HL-60 (cell line): ENCODE results near the gene RCC2.
A peak's percentile ranks its signal among the peaks of the same experiment; 100 is the strongest.

Experiments used
- DNase-seq, 2 experiments: peaks; one replicate each; pipeline ENCODE4 v3.0.0-alpha.2; 2010 to 2020; ENCODE audit warnings: low read depth in 1 of 2, low spot score in 1 of 2
- H3K27ac ChIP-seq: fragments of 250-450 bp; sonication (Bioruptor Pico); replicated peaks from 2 replicates; pipeline ENCODE4 v1.5.1; 2020; ENCODE audit warnings: mild to moderate bottlenecking, moderate library complexity
- H3K27me3 ChIP-seq: fragments of 250-450 bp; sonication (Bioruptor Pico); 2 replicates; pipeline ENCODE4 v1.5.1; 2021; ENCODE audit warnings: mild to moderate bottlenecking, moderate library complexity; ENCODE audit not compliant: insufficient read depth, poor library complexity, severe bottlenecking
- H3K4me3 ChIP-seq: replicated peaks from 2 replicates; pipeline ENCODE4 v1.5.1; 2011; ENCODE audit warnings: mild to moderate bottlenecking, control low read depth, low read length; ENCODE audit not compliant: insufficient read depth
- GABPA ChIP-seq: IDR thresholded peaks from 2 replicates; pipeline ENCODE4 v1.6.1; 2012; ENCODE audit warnings: low read depth
- POLR2AphosphoS5 ChIP-seq: IDR thresholded peaks from 2 replicates; pipeline ENCODE4 v1.6.1; 2012; ENCODE audit warnings: low read depth
- SPI1 ChIP-seq: IDR thresholded peaks from 2 replicates; pipeline ENCODE4 v1.6.1; 2012; ENCODE audit warnings: low read depth, mild to moderate bottlenecking, borderline replicate concordance
- TF ChIP-seq, protein P1 (sequence below): IDR thresholded peaks from 2 replicates; pipeline ENCODE4 v1.6.1; 2012; ENCODE audit warnings: low read depth; ENCODE audit not compliant: insufficient replicate concordance
- TF ChIP-seq, protein P2 (sequence below): IDR thresholded peaks from one replicate; pipeline ENCODE4 v1.5.1; 2011; ENCODE audit warnings: low read length, control low read depth, inconsistent platforms; ENCODE audit not compliant: insufficient read depth

RCC2 gene

DNA sequence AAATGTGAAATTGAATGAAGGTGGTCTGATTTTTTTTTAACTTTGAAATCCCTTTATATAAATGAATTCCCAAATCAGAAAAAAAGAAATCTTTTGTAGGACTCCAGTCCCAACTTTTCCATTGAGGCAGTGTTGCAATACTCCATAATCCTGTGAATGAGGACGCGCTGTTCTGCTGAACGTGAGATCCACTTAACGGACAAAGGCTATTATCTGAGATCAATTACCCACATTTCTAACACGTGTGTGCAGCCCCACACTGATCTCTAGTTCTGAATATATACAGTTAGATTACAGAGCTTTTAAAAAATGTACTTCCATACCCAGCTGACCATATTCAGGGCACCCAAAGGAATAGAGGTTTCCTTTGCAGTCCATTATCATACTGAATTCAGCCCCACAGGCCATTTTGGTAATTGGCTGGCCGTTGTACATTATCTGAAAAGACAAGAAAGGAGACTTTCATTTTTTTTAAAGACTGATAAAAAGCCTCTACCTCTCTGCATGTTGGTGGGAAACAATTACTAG lies 19.0 kb downstream of the RCC2 start:
- no peaks in the 10 kb centered on the region for H3K27me3 ChIP-seq
- TF ChIP-seq, protein P1, sequence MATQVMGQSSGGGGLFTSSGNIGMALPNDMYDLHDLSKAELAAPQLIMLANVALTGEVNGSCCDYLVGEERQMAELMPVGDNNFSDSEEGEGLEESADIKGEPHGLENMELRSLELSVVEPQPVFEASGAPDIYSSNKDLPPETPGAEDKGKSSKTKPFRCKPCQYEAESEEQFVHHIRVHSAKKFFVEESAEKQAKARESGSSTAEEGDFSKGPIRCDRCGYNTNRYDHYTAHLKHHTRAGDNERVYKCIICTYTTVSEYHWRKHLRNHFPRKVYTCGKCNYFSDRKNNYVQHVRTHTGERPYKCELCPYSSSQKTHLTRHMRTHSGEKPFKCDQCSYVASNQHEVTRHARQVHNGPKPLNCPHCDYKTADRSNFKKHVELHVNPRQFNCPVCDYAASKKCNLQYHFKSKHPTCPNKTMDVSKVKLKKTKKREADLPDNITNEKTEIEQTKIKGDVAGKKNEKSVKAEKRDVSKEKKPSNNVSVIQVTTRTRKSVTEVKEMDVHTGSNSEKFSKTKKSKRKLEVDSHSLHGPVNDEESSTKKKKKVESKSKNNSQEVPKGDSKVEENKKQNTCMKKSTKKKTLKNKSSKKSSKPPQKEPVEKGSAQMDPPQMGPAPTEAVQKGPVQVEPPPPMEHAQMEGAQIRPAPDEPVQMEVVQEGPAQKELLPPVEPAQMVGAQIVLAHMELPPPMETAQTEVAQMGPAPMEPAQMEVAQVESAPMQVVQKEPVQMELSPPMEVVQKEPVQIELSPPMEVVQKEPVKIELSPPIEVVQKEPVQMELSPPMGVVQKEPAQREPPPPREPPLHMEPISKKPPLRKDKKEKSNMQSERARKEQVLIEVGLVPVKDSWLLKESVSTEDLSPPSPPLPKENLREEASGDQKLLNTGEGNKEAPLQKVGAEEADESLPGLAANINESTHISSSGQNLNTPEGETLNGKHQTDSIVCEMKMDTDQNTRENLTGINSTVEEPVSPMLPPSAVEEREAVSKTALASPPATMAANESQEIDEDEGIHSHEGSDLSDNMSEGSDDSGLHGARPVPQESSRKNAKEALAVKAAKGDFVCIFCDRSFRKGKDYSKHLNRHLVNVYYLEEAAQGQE: no peak
- no peak for TF ChIP-seq GABPA
- TF ChIP-seq, protein P2, sequence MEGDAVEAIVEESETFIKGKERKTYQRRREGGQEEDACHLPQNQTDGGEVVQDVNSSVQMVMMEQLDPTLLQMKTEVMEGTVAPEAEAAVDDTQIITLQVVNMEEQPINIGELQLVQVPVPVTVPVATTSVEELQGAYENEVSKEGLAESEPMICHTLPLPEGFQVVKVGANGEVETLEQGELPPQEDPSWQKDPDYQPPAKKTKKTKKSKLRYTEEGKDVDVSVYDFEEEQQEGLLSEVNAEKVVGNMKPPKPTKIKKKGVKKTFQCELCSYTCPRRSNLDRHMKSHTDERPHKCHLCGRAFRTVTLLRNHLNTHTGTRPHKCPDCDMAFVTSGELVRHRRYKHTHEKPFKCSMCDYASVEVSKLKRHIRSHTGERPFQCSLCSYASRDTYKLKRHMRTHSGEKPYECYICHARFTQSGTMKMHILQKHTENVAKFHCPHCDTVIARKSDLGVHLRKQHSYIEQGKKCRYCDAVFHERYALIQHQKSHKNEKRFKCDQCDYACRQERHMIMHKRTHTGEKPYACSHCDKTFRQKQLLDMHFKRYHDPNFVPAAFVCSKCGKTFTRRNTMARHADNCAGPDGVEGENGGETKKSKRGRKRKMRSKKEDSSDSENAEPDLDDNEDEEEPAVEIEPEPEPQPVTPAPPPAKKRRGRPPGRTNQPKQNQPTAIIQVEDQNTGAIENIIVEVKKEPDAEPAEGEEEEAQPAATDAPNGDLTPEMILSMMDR: no peak
- TF ChIP-seq SPI1: no peak
- no peak for TF ChIP-seq POLR2AphosphoS5
- no peak overlapping the region for H3K27ac ChIP-seq
- DNase-seq: no peak
- H3K4me3 ChIP-seq: no peak overlapping the region

DNA sequence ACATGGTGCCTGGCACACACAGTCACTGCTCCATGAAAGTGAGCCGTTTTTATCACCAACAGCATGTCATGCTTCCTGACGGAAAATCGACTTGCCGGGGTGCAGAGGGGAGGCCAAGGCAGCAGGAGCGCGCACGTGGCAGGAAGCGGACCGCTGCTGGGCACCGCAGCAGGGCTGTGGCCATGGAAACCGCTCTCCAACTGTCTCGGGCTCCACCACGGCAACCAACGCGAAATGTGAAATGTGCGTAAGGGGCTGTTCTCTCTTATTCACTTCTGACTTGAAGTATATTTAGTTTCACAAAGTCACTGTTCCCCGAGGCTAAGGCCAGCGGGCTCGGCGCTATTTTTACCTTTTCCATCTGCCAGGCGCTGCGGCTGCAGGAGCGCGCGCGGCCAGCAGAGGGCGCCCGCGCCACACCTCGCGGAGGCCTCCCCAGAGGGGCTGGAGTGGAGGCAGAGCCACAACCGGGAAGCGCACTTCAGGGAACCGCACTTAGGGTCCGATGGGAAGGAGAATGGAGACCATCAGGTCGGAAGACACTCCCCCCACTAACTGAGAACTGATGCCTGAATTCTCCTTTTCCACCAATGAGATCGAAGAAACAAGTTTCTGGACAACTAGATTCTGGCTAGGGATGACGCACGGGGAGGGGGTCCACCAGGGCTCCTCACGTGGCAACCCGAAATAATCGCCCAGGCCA lies 19.7 kb downstream of the RCC2 start:
- Histone ChIP-seq H3K27me3 (no peaks in the 10 kb centered on the region), H3K4me3 (no peak overlapping the region), H3K27ac (no peak overlapping the region)
- TF ChIP-seq, protein P1: no peak
- TF ChIP-seq, protein P2: peak; percentile 88
- TF ChIP-seq SPI1 (no peak), POLR2AphosphoS5 (no peak), GABPA (no peak)
- peak in 1 of 2 experiments; percentile 49 for DNase-seq

DNA sequence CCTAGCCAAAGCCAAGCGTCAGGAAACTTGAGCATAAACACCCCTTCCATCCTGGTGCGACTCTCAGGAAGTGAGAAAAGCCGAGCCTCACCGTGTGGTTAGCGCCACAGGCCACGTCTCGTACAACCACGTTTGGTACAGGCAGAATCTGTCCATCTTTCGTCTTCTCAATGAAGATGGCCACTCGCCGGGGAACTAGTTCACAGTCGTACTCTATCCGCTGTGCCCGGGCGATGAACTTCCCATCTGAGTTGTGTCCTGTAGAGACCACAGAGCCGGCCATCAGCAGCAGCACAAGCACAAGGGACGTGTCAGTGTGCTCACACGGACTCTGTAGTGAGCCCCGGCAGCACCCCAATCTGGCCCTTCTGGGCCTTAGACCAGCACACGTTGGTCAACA lies 23.1 kb downstream of the RCC2 start:
- DNase-seq: no peak
- Histone ChIP-seq H3K27ac (no peak overlapping the region), H3K27me3 (no peaks in the 10 kb centered on the region), H3K4me3 (no peak overlapping the region)
- 0 out of 2 replicates have a peak, but pooled peaks have one; percentile 15 for TF ChIP-seq POLR2AphosphoS5
- no peak for TF ChIP-seq GABPA
- TF ChIP-seq, protein P1: no peak
